Inflammatory macrophage treated with lipopolysaccharide for 1 hour (primary cell): ENCODE data around the gene LGALS3BP.
A peak's percentile ranks its signal among the peaks of the same experiment; 100 is the strongest.
"Not testable (repeated sequence)": the region's sequence is repeated elsewhere in the genome, so short reads cannot be mapped to it uniquely, and the experiment has no call there.

Experiments used
- DNase-seq, 2 donors: peaks; one replicate each; pipeline ENCODE4 v3.0.0-alpha.2; 2020 to 2022

LGALS3BP gene

GRCh38 chr17:78979780-78980623 lies at the start of gene LGALS3BP:
Gene LGALS3BP, minus strand, starts transcription at chr17:78979923. Its CDS starts 2,732 bp downstream, at chr17:78977191.
- DNase-seq, result no peak

- DNase-seq, result no peak
These were observed 49.0 kb upstream of the LGALS3BP start for GRCh38 chr17:79028496-79029326.

GRCh38 chr17:79027925-79028491 lies 48.3 kb upstream of the LGALS3BP start:
- no peak for DNase-seq

- DNase-seq, result no peak
These were observed 47.7 kb upstream of the LGALS3BP start for GRCh38 chr17:79027274-79027924.

- DNase-seq, result no peak
These were observed 46.9 kb upstream of the LGALS3BP start for GRCh38 chr17:79026376-79027273.

GRCh38 chr17:79024901-79025737 lies 45.4 kb upstream of the LGALS3BP start:
- DNase-seq, result no peak

GRCh38 chr17:79023886-79024771 lies 44.4 kb upstream of the LGALS3BP start, which contains the start of gene C1QTNF1:
Gene C1QTNF1, plus strand, starts transcription at chr17:79024169. Its CDS starts 19,800 bp downstream, at chr17:79043969.
- DNase-seq, result no peak

GRCh38 chr17:79023180-79023705 lies 43.5 kb upstream of the LGALS3BP start:
- no peak for DNase-seq

- DNase-seq, result no peak
These were observed 42.8 kb upstream of the LGALS3BP start for GRCh38 chr17:79022507-79022991.

GRCh38 chr17:79021929-79022328 lies 42.2 kb upstream of the LGALS3BP start:
- DNase-seq, result not testable (repeated sequence)

- DNase-seq, result peak in 1 of 2 donors; percentile 18
These were observed 41.0 kb upstream of the LGALS3BP start for GRCh38 chr17:79020631-79021301.

- DNase-seq, result peak; percentile 57 to 85
These were observed 40.2 kb upstream of the LGALS3BP start for GRCh38 chr17:79019632-79020584.

- no peak for DNase-seq
These were observed 39.5 kb upstream of the LGALS3BP start for GRCh38 chr17:79019261-79019631.

GRCh38 chr17:79018370-79018695 lies 38.6 kb upstream of the LGALS3BP start:
- no peak for DNase-seq

- DNase-seq, result no peak
These were observed 38.0 kb upstream of the LGALS3BP start for GRCh38 chr17:79017546-79018369.

GRCh38 chr17:79014158-79014758 lies 34.5 kb upstream of the LGALS3BP start:
- DNase-seq, result no peak
